Left ventricle myocardium superior (tissue), 1 donor: ENCODE measurements around the gene RACK1. TPM values are rescaled to one million over a fixed set of nuclear protein-coding genes. Genes with fewer than 3 reads are reported as not detected.
"Not testable (repeated sequence)": the region's sequence is repeated elsewhere in the genome, so short reads cannot be mapped to it uniquely, and the experiment has no call there.

Experiments
- ATAC-seq: fragments of 200-7000 bp; cut with Tn5 transposase; one replicate; pipeline ENCODE4 v1.9.1; 2020; ENCODE audit warnings: mild to moderate bottlenecking, moderate library complexity
- DNase-seq: peaks from one replicate; pipeline ENCODE4 v3.0.0-alpha.2; 2020
- intact Hi-C: fragments of 100-400 bp; cut with micrococcal nuclease; formaldehyde crosslinking; loops from one replicate; pipeline ENCODE4 v1.11.0; 2022
- long read RNA-seq: library from polyadenylated mRNA; unstranded; transcript quantifications from one replicate; pipeline ENCODE4 v2.0.0, GENCODE V29; 2021
- total RNA-seq: library from RNA; stranded (reverse); fragmentation: NEBNext Ultra II Directional; extraction: Animal tissue kit (Norgen Biotek cat#: 25700); gene quantifications from one replicate; pipeline ENCODE4 v1.2.1, GENCODE V29; 2021
- donor health status: DM: no; HTN: yes; CAD: no; lungs with severe emphysema.

RACK1 gene
- total RNA-seq, result 641 TPM
- long read RNA-seq, transcript RACK1-210 (8 exons, 1,098 nt), result minor isoform, 6 of 755 reads
- long read RNA-seq, transcript RACK1-227 (8 exons, 1,403 nt), result major isoform, 700 of 755 reads
- long read RNA-seq, partial matches to known transcripts, result 18 of 755 reads
- long read RNA-seq, other reads (novel, unspliced or antisense), result 25 of 755 reads

GRCh38 chr5:181243564-181244343 is at the start of gene RACK1:
RACK1 (minus strand) TSS chr5:181243906; CDS start chr5:181243800, 106 bp downstream.
- intact Hi-C loops, result loop anchor here (10.0 kb wide), 1 partner anchor 59 kb away; no protein-coding TSS in a partner anchor
- DNase-seq, result peak; percentile 89
- peak; percentile 70 for ATAC-seq

DNA sequence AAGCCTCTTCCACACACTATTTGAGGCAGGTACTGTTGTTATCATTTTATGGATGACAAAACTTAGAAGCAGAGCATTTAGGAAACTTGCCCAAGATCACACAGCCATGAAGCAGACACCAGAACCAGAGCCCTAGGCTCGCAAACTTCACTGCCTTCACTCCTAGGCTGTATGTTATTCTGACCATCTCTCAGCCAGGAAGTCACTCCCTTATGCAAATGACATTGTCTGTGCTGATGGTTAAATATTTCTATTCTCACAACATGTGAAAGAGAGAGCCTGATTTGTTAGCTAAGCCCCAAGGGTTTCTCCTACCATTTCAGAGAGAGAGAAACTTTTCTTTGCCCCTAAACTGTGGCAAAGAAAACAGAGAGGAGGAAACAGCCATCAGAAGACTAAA is 43.6 kb upstream of the RACK1 start:
- intact Hi-C loops, DNase-seq, ATAC-seq: not testable (repeated sequence)

DNA sequence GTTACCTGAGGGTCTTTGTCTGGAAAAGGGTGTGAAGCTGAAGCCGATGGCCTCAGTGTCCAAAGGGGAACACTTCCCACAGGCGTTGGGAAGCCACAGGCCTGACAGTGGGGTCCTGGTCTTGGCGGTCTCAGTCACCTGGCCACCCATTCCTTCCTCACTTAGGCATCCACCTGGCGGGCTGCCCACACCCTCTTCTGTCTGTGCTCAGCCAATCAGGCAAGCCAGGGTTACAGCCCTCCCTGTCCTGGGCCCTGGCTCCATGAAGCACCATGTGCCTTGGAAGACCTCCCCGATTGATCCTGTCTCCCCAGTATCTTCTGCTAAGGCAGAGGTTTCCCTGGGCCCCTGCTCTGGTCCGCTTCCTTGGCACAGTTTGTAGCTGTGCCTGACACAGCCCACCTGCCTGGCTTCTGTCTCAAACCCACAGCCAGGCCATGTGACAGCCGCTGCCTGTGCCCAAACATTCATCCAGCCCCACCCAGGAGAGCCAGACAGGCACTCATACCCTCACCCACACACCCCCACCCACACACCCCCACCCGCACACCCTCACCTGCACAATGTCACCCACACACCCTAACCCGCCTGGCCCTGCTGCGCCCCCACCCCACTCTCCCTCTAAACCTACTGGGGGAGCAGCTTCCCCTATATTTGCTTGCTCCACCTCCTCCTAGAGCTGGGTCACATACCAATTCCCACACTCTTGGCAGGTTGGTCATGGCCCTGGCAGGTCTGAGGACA is 42.4 kb upstream of the RACK1 start:
- intact Hi-C loops, DNase-seq, ATAC-seq: not testable (repeated sequence)

- ATAC-seq, intact Hi-C loops, DNase-seq: not testable (repeated sequence)
Observed at GRCh38 chr5:181283841-181284755, 40.4 kb upstream of the RACK1 start.

GRCh38 chr5:181283347-181283746 is 39.6 kb upstream of the RACK1 start:
- ATAC-seq, result no peak
- intact Hi-C loops, result no loop called here
- DNase-seq, result no peak

DNA sequence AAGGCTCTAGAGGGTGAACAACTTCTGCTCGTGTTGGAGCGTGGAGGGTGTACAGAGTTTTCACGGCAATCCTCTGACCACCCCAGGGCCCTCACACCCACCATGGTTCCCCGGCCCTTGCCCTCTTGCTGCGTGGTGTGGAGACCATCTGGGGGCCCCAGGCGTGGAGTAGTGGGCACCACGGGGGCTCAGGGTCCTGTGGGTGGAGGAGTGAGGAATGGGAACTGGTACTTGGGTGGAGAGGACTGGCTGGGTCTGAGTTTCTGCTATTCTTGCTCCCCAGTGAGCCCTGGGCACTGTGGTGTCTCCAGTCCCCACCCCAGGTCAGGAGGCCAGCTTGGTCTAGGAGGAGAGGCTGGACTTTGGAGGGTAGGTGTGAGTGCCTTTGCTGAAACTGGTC is 39.2 kb upstream of the RACK1 start:
- no peak for ATAC-seq
- no peak for DNase-seq
- intact Hi-C loops, result no loop called here

GRCh38 chr5:181282415-181282814 is 38.7 kb upstream of the RACK1 start:
- ATAC-seq, DNase-seq, intact Hi-C loops: not testable (repeated sequence)

- intact Hi-C loops, result no loop called here
- DNase-seq, result no peak
- ATAC-seq, result no peak
Observed at GRCh38 chr5:181281984-181282316, 38.2 kb upstream of the RACK1 start.

DNA sequence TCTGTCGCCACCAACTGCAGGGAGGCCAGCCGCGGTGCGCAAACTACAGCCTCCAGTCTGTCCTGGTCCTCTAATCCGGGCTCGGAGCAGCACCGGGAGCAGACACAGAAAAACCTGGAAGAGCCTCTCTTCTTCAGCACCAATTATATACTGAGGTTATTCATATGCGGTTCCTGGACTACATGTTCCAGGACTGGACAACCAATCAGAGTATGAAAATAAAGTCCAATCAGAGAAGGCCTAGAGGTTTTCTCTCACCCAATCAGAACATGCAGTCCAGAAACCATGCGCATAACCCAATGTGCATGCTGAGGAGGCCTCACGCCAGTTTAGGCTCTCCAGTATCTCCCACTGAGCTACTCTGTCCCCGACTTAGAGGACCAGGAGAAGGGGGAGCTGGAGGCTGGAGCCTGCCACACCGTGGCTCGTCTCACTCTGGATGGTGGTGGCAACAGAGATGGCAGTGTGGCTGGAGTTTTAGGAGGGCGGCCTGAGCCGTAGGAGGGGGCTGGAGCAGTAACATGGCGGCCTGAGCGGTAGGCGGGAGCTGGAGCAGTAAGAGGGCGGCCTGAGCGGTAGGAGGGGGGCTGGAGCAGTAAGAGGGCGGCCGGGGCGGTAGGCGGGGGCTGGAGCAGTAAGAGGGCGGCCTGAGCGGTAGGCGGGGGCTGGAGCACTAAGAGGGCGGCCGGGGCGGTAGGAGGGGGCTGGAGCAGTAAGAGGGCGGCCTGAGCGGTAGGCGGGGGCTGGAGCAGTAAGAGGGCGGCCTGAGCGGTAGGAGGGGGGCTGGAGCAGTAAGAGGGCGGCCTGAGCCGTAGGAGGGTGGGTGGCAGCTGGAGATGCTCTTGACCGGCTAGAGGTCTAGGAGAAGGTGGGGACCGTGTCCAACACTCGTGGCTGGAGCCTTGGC is 37.6 kb upstream of the RACK1 start:
- DNase-seq, result no peak
- intact Hi-C loops, result no loop called here
- no peak for ATAC-seq

DNA sequence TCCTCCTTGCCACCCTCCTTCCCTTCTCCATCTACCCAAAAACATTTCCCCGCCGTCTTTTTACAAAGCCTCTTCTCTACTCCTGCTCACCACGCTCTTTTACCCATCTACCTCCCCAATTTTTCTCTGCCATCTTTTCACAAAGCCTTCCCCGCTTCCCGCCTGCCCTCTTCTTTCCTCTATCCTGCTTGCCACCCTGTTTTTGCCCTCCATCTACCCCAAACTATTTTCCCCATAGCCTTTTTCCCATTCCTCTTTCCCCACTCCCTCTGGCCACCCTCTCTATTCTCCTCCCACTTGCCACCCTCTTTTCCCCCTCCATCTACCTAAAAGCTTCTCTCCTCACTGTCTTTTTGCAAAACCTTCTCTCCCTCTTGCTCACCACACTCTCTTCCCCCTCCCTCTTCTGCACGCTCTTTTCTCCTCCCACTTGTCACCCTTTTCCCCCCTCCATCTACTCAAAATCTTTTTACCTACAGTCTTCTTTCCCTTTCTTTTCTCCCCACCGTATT is 36.6 kb upstream of the RACK1 start:
- intact Hi-C loops, result no loop called here
- DNase-seq, result no peak
- ATAC-seq, result no peak

DNA sequence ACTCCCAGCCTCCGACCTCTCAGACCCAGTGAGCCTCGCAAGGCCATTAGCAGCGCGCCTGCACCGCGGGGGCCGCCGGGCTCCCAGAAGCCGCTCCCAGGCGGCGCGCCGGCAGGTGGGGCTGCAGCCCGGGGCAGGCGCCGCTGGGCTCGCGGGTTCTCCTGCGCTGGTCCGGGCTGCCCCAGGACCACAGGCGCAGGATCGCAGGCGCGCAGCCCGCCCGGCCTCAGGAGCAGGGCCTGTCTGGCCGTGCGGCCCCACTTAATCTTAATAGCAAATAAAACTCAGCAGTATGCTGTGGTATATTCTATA is 29.7 kb upstream of the RACK1 start:
- intact Hi-C loops, result not testable (repeated sequence)
- ATAC-seq (peak; percentile 60), DNase-seq (peak; percentile 72)

- intact Hi-C loops, result no loop called here
- DNase-seq (no peak), ATAC-seq (no peak)
Observed at GRCh38 chr5:181271081-181271480, 27.4 kb upstream of the RACK1 start.

- intact Hi-C loops, DNase-seq, ATAC-seq: not testable (repeated sequence)
Observed at GRCh38 chr5:181267907-181268306, 24.2 kb upstream of the RACK1 start.

GRCh38 chr5:181267291-181267904 is 23.7 kb upstream of the RACK1 start:
- ATAC-seq, intact Hi-C loops: not testable (repeated sequence)

GRCh38 chr5:181265092-181265671 is 21.5 kb upstream of the RACK1 start:
- DNase-seq, result no peak
- ATAC-seq, result no peak
- intact Hi-C loops, result no loop called here

More at GRCh38 chr5:181267291-181267904, 23.7 kb upstream of the RACK1 start:
- not testable (repeated sequence) for DNase-seq

DNA sequence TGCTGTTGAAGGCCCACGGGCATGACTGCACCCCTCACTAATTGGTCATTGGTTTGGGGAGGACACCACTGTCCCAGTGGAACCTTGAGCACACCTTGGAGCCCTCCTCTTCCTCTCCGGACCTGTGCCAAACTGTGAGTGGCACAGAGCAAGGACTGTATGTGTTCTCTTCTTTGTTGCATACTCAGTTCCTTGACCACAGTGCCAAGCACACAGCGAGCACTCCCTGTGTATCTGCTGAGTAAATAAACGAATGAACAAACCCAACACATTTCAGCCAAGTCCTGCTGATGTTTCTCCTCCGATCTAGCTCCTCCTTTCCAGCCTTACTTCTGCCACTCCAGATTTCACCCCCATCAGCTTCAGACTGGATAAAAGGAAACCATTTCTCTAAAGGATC is 19.9 kb upstream of the RACK1 start:
- intact Hi-C loops, result no loop called here
- DNase-seq (no peak), ATAC-seq (no peak)
